GM12875 (cell line): Measurements from ENCODE around the gene ADAMTSL2.
"Not testable (repeated sequence)": the region's sequence is repeated elsewhere in the genome, so short reads cannot be mapped to it uniquely, and the experiment has no call there.

Source experiments
- H3K4me3 ChIP-seq: one replicate; pipeline ENCODE4 v1.5.1; 2011; ENCODE audit warnings: low read depth, low read length, control low read depth
- CTCF ChIP-seq: IDR thresholded peaks from 2 replicates; pipeline ENCODE4 v1.5.1; 2011; ENCODE audit warnings: low read depth, mild to moderate bottlenecking, control low read depth, inconsistent platforms, low read length, moderate library complexity, borderline replicate concordance; ENCODE audit not compliant: insufficient read depth

The ADAMTSL2 gene

GRCh38 chr9:133560944-133561343 is 26.4 kb downstream of the ADAMTSL2 start:
- no peak overlapping the region for H3K4me3 ChIP-seq
- TF ChIP-seq CTCF: no peak

- H3K4me3 ChIP-seq: no peak overlapping the region
- TF ChIP-seq CTCF: no peak
Measured at GRCh38 chr9:133561976-133562554, 27.6 kb downstream of the ADAMTSL2 start.

- no peak for TF ChIP-seq CTCF
- H3K4me3 ChIP-seq: no peak overlapping the region
Measured at GRCh38 chr9:133562611-133563290, 28.2 kb downstream of the ADAMTSL2 start.

GRCh38 chr9:133563291-133563796 is 28.8 kb downstream of the ADAMTSL2 start:
- no peak overlapping the region for H3K4me3 ChIP-seq

GRCh38 chr9:133563814-133564213 is 29.3 kb downstream of the ADAMTSL2 start:
- not testable (repeated sequence) for H3K4me3 ChIP-seq

More at GRCh38 chr9:133563291-133563796, 28.8 kb downstream of the ADAMTSL2 start:
- TF ChIP-seq CTCF: no peak

- TF ChIP-seq CTCF: no peak
- no peak overlapping the region for H3K4me3 ChIP-seq
Measured at GRCh38 chr9:133564451-133565116, 30.1 kb downstream of the ADAMTSL2 start.

- no peak overlapping the region for H3K4me3 ChIP-seq
- no peak for TF ChIP-seq CTCF
Measured at GRCh38 chr9:133566382-133566781, 31.9 kb downstream of the ADAMTSL2 start.
